Fibroblast of skin of left biceps (primary cell): ENCODE results near the gene RSPH1.
A peak's percentile ranks its signal among the peaks of the same experiment; 100 is the strongest.

Source experiments
- DNase-seq, 2 experiments: peaks; one replicate each; pipeline ENCODE4 v3.0.0-alpha.2; 2013; ENCODE audit warnings: low read depth in 2 of 2

The RSPH1 gene

DNA sequence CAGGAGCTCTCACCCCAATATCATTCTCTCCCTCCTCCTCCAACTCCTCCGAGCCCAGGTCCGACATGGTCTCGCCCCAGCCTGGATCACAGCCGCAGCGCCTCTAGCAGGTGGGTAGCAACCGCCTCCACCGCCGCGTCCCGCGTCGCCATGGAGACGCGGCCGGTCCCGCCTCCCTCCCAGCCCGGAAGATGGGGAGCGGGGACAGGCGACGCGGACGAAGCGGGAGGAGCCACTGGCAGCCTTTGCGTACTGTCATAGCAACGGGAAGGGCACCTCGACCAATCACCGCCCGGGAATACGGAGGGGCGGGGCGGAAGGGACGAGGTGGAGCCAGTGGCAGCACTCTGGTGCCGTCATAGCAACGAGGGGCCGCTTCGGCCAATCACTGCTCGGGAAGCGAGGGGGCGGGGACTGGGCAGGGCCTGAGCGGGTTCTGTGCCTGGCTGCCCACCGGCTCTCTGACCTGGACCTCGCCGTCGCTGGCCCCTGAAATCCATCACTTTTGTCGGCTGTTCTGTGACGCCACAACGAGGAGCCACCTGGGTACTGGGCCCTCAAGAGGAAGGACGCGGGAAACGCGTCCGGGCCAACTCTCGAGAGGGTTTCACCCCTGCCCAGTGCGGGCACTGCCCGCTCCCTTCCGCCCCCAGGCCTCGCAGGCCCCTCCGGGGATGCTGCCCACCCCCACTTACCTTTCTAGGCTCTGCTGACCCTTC is at the start of gene RSPH1:
RSPH1 (minus strand) TSS at position 105 of the 719 bp plus-strand sequence; CDS start at position 67, 38 bp downstream.
- peak; percentile 93 for DNase-seq

DNA sequence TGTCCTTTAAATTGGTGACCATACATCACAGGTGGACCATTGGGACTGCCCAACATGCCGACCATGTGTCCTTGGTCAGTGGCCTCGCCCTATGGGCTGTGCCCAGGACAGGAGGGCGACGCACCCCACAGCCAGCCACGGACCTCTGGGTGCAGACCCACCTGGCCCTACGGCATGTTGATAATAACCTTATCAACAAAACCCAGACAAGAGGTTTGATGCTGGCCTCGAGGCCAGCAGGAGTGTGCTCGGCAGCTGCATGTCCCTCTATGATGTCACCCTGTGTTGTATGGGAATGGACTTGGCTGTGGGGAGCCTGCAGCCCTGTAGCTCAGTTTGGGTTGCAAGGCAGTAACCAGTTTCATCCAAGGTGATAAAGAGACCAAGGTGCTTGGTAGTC is 49.7 kb upstream of the RSPH1 start:
- DNase-seq: no peak

DNA sequence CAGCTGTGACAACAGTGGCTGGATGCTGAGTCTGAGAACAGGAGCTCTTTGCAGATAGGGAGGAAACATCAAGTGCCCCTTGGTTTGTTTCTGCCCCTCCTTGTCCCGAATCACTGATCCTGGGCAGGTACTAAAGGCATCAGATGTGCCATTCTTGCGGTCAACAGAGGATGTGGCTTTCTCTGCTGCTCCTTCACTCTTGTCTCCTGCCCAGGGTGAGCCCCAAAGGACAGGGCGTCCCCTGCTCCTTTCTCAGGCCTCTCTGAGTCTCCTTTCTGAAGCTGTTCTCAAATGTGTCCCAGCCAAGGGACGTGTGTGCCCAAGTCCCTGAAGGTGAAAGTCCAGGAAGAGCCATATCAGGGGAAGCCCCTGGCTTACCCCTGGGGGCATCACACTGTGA is 49.3 kb upstream of the RSPH1 start:
- DNase-seq: no peak

DNA sequence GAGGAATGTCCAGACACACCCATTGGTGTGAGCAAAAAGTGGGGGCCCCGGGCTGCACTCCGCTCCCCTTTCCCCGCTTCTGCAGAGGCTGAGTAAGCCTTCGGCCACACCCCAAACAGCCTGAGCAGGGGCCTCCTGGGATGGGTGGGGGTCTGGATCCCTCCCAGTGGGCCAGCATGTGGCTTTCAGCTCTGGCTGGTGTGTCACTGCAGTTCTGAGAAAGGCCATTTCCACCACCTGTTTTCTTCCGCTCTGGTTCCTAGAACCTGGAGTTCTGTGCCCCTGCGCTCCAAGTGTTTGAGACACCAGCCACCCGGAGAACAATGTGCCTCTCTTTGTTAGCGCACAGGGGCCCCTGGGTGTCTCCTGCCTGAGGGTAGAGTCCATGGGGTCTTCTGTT is 48.5 kb upstream of the RSPH1 start:
- no peak for DNase-seq

DNA sequence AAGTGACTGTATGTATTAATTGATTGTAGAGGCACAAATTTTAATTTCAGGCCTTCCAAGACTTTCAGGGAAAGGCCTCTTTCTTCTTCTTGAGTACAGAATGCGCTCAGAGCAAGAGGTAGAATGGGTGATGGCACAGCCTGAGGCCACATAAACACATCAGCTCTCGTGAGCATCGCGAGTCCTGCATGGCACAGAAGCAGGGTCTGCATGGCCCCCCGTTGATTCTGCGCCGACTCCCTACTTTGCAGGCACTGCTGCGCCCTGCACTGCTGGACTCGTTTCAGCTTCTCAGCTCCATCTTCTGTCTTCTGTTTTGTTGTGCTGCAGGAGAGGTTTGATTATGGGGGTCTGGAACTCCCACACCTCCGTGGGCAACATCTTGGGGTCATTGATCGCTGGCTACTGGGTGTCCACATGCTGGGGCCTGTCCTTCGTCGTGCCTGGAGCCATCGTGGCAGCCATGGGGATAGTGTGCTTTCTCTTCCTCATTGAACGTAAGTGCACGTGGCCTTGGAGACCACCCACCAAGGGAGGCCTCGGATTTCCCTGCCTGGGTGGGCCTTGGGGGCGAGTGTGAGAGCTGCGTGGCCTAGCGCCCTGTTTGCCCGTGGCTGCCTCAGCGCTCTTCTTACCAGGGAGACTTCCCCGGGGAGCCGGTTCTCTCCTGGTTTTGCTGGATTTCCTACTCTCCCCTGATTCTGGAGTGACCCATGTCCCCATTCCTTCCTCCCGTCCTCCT is 47.3 kb upstream of the RSPH1 start:
- no peak for DNase-seq

DNA sequence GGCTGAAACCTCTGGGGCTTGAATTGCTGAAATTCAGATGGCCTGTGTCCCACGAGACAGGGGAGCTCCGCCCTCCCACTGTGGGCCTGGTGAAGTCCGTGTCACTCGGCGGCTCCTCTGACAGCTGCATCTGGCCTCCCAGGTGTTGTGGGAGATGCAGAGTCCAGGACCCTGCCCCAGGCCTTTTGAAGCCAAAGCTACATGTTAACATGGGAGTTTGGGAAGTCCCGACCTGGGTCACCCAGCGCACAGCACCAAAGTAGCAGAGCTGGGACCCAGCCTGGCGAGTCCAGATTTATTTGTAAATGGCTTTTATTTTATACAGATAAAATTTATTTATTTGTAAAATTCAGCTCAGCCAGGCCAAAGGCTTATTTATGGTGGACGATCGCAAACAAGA is 46.6 kb upstream of the RSPH1 start:
- no peak for DNase-seq

DNA sequence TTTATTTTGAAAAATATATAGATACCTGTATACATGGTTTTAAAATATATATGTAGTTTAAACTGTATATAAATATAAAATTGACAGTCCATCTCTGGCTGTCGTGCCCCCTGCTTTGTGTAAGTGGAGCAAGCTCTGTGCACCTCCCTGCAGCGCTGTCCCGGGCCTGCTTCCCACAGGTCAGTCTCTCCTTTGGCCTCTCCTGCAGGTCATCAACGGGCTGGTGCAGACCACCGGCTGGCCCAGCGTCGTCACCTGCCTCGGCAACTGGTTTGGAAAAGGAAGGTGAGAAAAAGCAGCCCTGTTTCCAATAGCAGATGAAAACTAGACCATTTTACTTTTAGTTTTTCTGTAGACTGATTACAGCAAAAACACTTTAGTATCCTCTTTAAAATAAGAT is 46.2 kb upstream of the RSPH1 start:
- no peak for DNase-seq

DNA sequence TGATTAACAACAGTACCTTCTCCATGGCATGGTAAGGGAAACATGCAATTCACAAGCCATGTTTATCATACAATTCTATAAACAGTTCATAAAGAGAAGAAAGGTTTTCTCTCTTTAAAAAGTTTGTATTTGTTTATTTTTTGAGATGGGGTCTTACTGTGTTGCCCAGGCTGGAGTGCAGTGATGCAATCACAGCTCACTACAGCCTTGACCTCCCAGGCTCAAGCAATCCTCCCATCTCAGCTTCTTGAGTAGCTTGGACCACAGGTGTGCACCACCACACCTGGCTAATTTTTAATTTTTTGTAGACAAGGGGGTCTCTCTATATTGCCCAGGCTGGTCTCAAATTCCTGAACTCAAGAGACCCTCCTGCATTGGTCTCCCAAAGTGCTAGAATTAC is 45.6 kb upstream of the RSPH1 start:
- DNase-seq: no peak

DNA sequence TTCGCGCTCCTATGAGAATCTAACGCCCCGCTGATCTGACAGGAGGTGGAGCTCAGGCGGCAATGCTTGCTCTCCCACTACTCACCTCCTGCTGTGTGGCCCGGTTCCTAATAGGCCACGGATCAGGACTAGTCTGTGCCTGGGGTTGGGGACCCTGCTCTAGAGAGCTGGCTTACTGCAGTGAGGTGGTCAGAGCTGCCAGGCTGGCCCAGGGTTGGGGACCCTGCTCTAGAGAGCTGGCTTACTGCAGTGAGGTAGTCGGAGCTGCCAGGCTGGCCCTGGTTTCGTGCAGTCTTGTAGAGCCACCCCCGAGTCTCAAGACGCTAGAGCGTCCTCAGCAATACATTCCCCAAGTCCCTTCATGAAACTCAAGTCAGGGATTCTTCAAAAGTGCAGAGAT is 45.1 kb upstream of the RSPH1 start:
- DNase-seq: no peak

DNA sequence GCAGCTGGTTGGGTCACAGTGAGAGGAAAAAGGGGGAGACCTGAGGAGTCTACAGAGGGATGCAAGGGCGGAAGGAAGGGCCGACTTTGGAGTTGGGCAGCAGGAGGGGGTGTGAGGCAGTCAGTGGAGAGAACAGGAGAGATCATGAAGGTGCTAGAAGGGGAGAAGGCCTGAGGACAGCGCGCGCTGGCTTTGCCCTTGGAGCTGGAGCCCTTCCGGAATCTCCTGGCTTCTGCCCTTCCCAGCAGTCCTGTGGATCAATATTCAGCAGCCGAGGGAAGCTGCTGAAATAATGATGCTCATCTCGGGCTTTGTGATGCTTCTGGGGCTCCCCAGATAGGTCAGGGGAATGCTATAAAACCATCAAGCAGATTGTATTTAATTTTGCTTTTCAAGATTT is 44.4 kb upstream of the RSPH1 start:
- DNase-seq: no peak

DNA sequence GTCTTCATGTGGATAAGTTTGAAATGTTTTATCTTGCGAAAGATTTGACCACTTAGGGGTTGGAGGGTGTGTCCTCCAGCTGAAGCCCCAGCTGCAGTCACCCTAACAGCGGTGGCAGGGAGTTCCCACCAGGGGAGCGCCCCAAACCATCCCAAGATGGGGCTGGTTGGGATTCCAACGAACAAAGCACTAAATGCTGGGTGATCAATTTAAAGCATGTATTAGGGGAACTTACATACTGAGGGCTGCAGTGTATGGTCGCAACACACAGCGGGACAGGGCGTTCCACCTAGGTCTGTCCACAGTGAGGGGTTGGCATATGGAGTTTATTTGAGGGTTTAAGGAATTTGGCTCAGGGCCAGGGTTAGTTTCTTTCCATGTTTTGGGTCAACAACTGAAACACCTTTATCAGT is 43.9 kb upstream of the RSPH1 start:
- no peak for DNase-seq

DNA sequence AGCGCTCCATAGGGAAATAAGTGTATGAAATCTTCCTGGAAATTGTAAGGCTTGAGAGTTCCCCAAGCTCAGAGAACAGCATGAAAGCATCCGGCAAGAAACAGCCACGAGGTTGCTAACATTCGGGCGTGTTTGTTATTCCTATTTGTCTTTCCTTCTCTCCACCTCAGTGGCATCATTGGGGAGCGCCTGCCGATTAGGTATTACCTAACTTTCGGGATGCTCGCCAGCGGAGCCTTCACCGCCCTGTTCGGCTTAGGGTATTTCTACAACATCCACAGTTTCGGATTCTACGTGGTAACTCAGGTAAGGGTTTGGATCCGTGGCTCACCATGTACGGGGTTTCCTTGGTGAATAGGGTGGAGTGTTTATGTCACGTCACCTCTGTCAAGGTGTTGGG is 43.3 kb upstream of the RSPH1 start:
- DNase-seq: no peak

DNA sequence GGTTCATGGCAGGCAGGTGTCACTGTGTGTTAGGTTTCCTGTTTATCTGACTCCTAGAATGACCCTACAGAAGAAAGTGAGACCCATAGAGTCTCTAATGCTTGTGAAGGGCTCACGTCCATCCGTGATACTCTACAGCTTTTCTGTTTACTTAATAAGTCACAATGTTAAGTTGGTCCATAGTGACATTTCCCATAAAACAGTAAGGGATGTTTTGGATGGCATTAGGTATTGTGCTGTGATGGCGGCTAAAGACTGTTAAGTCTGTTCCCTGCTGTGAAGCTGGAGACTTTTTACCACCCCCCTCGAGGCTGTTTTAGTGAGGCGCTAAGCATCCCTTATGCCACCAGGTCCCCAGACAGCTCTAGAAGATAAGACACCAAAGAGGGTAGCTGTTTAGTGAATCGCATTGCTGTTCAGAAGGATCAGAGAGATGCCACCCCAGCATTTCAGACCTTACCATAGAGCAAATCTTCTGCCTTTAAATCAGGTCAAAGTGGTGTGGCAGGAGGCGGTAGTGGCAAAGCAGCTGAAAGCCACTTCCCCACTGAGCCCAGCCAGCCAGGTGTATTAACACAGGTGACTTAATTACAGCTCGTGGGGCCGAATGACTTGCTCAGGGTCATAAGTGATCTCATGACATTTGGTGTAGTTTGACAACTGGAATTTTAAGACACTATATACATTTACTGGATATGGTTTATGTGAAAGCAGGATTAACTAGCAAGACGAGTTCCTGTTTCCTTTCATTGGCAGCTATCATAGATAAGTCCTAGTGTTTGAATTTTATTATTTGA is 42.7 kb upstream of the RSPH1 start:
- no peak for DNase-seq

DNA sequence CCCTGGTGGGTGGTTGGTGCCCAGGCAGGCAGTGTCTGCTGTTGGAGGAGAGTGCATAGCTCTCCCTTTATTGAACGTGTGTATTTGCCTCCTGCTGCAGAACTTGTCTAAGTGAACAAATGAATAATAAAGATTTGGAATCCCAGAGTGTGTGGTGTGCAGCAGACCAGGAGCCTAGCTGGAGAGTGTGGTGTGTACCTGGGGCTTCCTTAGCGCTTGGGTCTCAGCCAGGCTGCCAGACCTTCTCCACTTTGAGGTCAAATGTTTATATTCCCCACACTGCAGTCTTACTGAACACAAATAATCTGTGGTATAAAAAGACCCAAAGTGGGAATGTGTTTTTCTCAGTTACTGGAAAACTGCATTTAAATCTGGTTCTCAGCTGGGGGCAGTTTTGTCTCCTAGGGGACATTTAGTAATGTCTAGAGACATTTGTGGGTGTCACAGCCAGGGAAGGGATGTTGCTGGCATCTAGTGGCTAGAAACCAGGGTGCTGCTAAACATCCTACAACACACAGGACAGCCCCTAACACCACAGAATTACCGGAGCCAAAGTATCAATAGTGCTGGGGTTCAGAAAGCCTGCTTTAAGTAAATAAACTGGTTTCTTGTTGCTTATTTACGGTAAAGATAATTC is 41.2 kb upstream of the RSPH1 start:
- DNase-seq: no peak

DNA sequence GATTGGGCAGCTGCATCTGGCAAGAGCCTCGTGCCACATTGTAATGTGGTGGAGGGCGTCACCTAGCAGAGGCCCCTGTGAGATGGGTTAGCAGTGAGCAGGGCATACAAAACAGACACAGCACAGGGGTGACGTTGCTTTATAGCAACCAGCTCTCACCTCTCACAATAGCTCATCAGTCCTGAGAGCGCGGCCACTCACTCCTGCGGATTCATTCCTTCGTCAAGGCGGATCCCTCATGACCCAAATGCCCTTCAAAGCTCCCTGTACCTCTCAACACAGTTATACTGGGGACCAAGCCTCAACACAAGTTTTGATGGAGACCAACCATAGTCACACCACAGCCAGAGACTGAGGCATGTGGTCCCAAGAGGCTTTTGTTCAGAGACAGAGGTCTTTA is 40.6 kb upstream of the RSPH1 start:
- no peak for DNase-seq

DNA sequence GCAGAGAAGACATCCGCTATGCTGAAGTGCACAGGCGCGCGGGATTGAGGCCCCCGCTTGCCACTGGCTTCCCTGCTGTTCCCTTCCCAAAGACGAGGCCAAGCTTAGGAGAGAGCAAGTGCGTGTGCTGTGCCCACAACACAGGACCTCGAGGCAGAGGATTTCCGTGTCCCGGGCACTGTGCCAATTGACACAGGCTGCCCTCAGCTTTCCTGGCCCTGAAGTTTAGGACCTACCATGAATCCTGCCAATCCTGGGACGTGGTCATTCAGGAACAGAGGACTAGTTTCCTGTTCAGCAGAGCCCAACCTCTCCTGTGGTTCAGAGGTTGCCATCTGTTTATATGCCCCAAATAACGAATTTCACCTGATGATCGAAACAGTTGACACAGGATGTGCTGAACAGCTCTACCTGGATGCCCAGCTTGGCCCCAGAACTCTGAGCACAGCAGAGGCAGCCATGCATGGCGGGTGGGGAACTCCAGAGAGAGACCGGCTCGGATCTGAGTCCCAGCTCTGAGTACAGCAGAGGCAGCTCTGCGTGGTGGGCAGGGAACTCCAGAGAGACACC is 39.7 kb upstream of the RSPH1 start:
- no peak for DNase-seq

DNA sequence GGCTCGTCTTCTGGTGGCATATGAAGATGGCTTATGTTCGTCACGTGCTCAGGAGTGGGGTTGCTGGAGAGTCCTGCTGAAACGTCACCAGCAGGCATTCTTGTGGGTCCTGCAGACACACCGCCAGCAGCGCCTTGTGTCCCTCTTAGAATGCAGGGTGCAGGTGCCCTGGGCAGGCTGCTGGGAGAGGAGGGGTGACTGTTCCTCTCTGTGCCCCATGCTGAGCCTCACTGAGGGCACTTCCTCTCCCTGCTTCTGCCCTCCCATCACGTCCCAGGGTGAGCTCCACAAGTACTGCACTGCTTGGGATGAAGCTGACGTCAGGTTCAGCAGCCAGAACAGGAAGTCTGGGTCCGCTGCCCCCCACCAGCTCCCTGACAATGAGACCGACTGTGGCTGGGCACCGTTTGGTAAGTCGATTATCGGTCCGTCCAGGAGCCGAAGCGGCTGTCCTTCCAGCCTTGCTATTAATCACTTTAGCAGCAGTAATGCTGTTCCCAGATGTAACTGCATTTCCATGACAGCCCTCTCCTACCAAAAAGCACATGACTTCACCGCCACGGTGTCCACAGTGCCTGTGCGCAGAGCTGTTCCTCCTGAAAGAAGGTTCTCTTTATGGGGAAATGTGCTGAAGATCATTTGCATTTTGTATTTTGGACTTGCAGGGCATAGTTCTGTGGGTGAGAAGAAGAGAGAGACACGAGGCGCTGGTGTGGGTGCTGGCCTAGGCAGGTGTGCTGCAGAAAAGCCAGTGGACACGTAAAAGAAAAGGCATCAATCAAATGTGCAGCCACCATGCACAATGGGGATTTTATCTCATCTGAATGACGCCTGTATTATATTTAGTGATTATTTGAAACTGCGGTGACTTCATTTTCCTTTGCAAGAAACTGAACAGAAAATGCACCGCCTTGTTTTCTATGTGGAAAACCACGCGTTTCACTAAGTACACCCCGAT is 38.7 kb upstream of the RSPH1 start:
- no peak for DNase-seq

DNA sequence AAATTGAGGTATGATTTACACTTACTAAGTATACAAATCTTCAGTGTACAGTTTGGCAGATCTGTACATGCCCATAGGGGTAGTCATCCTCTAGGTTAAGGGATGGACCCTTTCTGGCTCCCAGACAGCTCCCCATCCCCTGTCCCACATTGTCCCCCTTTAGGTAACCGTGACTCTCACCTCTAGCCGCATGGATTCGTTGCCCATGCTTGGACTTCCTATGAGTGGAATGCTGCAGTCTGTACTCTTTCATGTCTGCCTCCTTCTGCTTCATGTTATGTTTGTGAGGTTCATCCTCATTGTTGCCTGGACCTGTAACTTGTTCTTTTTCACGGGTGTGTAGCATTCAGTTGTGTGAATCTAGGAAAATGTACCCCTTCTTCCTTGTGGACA is 37.9 kb upstream of the RSPH1 start:
- no peak for DNase-seq

DNA sequence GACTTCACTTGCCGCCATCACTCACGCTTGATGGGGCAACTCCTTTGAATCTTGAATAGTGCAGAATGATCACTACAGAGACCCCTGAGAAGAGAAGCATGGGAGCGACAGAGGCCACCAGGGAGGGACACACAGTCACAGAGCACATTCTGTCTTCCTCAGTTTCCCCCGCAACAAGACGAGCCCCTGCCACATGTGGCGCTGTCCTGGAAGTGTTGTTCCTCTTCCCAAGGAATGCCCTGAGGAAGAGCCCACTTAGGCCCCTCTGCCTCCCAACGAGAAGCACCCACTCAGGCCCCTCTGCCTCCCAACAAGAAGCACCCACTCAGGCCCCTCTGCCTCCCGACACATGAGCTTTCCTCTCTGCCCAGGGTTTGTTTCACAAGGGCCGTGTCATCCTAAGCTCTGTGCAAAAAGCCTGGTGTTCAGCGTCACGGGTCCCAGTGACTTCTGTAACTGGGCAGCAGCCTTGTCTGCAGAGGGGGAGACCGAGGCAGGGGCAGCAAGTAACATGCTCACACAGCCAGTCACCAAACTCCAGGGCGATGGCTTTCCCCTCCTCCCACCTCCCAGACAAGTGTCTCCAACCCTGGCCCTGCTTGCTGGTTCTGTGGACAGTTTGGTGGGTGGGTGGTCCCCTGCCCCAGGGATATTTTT is 37.4 kb upstream of the RSPH1 start:
- DNase-seq: no peak
